MM.1S (cell line): ENCODE measurements around the gene HKDC1.

Experiments
- CTCF ChIP-seq: fragments of 300-600 bp; sonication (generic); IDR thresholded peaks from 2 replicates; pipeline ENCODE4 v1.5.1; 2016; ENCODE audit warnings: antibody characterized with exemption, low read length, mixed read lengths
- EZH2 ChIP-seq: fragments of 300-600 bp; sonication (generic); optimal IDR thresholded peaks from 2 replicates; pipeline ENCODE3; 2017; ENCODE audit warnings: low read depth, mild to moderate bottlenecking, antibody characterized with exemption, low read length, mixed read lengths

DNA sequence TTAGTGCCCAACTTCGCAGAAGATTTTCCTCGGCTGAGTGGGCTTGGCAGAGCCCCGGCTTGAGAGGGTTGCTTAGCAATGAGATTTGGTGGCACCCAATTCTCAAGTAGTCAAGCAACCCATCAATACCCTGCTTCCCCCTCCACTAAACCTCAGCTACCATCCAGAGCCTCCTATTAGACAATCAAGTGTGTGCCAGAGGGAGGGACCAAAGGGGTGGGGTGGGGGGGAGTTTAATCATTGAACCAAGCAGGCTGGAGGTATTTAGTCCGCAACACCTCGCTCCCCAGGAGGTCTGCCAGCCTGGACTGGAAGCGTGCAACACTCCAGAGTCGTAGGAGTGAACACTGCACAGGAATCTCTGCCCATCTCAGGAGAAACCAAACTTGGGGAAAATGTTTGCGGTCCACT, at the start of gene HKDC1:
- TF ChIP-seq EZH2 (no peak), CTCF (no peak)
